BE2C (cell line): ENCODE data around the gene FBXO3.
A peak's percentile ranks its signal among the peaks of the same experiment; 100 is the strongest.

Source experiments
- DNase-seq: peaks from one replicate; pipeline ENCODE4 v3.0.0-alpha.2; 2020
- H3K27me3 ChIP-seq: fragments of 250-450 bp; sonication (Bioruptor Pico); 2 replicates; pipeline ENCODE4 v1.5.1; 2020; ENCODE audit warnings: mild to moderate bottlenecking
- H3K36me3 ChIP-seq: fragments of 250-450 bp; sonication (Bioruptor Pico); 2 replicates; pipeline ENCODE4 v1.5.1; 2020; ENCODE audit warnings: mild to moderate bottlenecking
- H3K4me1 ChIP-seq: fragments of 250-450 bp; sonication (Bioruptor Pico); 2 replicates; pipeline ENCODE4 v1.5.1; 2020
- H3K4me3 ChIP-seq: 2 replicates; pipeline ENCODE4 v1.5.1; 2011; ENCODE audit warnings: low read depth, low read length
- H3K9me3 ChIP-seq: fragments of 250-450 bp; sonication (Bioruptor Pico); 2 replicates; pipeline ENCODE4 v1.5.1; 2020
- CTCF ChIP-seq: IDR thresholded peaks from 2 replicates; pipeline ENCODE4 v1.5.1; 2012; ENCODE audit warnings: mild to moderate bottlenecking, low read depth, low read length

The FBXO3 gene

GRCh38 chr11:33774736-33775466, 581 bp upstream of the FBXO3 start:
- Histone ChIP-seq H3K36me3 (no peaks in the 10 kb centered on the region), H3K4me3 (peak overlapping the region; percentile 60), H3K9me3 (no peaks in the 10 kb centered on the region), H3K4me1 (no peaks in the 10 kb centered on the region), H3K27me3 (no peaks in the 10 kb centered on the region; the same call in 1 of the 2 replicates)
- no peak for DNase-seq
- TF ChIP-seq CTCF = no peak

DNA sequence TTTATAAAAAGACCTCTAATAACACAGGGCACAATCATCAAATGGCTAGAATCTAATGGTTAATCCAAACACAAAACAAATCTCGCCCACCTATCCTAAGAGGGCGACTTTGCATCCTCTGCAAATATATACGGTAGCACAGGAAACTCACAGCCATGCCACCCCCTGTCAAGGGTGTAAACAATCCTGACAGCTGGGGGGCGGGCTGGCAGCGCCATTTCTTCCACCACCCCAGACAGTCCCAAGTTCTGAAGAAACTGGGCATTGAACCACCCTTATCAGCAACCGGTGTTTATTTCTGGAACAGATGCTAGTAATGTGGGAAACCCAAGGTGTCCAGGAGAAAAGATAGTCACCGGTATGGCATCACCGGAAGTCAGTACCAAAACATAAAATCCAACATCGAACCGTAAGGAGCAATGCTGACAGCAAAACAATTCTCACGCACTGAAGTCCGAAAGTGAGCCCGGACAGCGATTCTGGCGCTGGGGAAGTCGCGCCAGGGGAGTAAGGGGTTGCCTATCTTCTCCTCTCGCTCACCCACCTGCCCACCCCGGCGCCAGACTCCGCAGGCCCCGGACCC, 825 bp downstream of the FBXO3 start:
- H3K9me3 ChIP-seq = no peaks in the 10 kb centered on the region
- H3K27me3 ChIP-seq = no peaks in the 10 kb centered on the region; the same call in 1 of the 2 replicates
- H3K36me3 ChIP-seq = no peaks in the 10 kb centered on the region
- DNase-seq = no peak
- peak overlapping the region; percentile 75 for H3K4me3 ChIP-seq
- H3K4me1 ChIP-seq = no peaks in the 10 kb centered on the region
- TF ChIP-seq CTCF = no peak

DNA sequence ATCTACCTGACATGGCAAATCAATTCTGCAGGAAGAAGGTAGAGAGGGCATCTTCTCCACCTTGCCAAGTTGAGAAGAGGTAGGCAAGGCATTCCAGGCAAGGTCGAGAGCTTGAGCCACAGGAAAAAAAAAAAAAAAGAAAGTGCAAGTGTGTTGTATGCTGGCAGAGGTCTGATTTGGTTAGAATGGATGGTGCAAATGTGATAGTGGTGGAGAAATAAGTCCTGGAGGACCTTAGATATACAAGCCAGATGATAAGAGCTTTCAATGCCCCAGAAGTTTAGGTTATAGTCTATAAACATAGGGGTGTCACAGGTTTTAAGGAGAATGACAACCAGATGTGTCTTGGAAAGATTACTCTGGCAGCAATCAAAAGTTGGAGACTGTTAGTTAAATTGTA, 1.4 kb downstream of the FBXO3 start:
- H3K27me3 ChIP-seq = no peaks in the 10 kb centered on the region; the same call in 1 of the 2 replicates
- H3K4me1 ChIP-seq = no peaks in the 10 kb centered on the region
- H3K9me3 ChIP-seq = no peaks in the 10 kb centered on the region
- TF ChIP-seq CTCF = no peak
- H3K36me3 ChIP-seq = no peaks in the 10 kb centered on the region
- H3K4me3 ChIP-seq = no peak overlapping the region; the same call in 1 of the 2 replicates
- DNase-seq = no peak

GRCh38 chr11:33772300-33772699, 2.0 kb downstream of the FBXO3 start:
- H3K9me3 ChIP-seq = no peaks in the 10 kb centered on the region
- no peak overlapping the region for H3K4me3 ChIP-seq
- H3K4me1 ChIP-seq = no peaks in the 10 kb centered on the region
- H3K27me3 ChIP-seq = no peaks in the 10 kb centered on the region; the same call in 1 of the 2 replicates
- no peaks in the 10 kb centered on the region for H3K36me3 ChIP-seq
- no peak for TF ChIP-seq CTCF
- DNase-seq = no peak

GRCh38 chr11:33770236-33770635, 4.1 kb downstream of the FBXO3 start:
- TF ChIP-seq CTCF = no peak
- H3K4me1 ChIP-seq = no peaks in the 10 kb centered on the region
- no peaks in the 10 kb centered on the region for H3K36me3 ChIP-seq
- DNase-seq = no peak
- no peaks in the 10 kb centered on the region for H3K9me3 ChIP-seq
- H3K4me3 ChIP-seq = no peak overlapping the region
- no peaks in the 10 kb centered on the region; the same call in 1 of the 2 replicates for H3K27me3 ChIP-seq

- Histone ChIP-seq H3K4me3 (no peak overlapping the region), H3K4me1 (no peaks in the 10 kb centered on the region), H3K27me3 (no peaks in the 10 kb centered on the region), H3K9me3 (no peaks in the 10 kb centered on the region), H3K36me3 (no peaks in the 10 kb centered on the region)
- DNase-seq = no peak
- no peak for TF ChIP-seq CTCF
Measured at GRCh38 chr11:33769542-33769941, 4.8 kb downstream of the FBXO3 start.
